HG03103 (cell line): ENCODE measurements around the gene NDUFS3.

Experiments used
- ATAC-seq: cut with Tn5 transposase; IDR thresholded peaks from one replicate; pipeline ENCODE4 v1.9.1; 2021; ENCODE audit warnings: low read depth; ENCODE audit not compliant: unreplicated experiment

Gene NDUFS3

DNA sequence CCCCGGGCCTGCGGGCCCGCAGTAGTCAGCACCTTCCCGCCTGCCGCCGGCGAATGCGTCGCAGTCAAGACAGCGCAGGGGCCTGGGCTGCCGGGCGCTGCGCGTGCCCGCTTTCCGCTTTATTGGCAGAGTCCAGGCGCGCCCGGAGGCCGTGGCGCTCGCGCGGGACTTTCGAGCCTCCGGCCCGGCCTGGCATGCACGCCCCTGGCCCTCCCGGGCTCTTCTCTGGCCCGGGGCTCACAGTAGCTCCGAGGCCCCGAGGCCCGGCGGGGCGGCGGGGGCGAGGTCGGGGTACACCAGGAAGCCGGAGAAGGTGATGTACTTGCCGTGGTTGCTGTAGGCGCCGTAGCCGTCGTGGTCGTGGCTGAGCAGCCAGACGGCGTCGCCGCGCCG is 10.7 kb downstream of the NDUFS3 start:
- no peak for ATAC-seq

DNA sequence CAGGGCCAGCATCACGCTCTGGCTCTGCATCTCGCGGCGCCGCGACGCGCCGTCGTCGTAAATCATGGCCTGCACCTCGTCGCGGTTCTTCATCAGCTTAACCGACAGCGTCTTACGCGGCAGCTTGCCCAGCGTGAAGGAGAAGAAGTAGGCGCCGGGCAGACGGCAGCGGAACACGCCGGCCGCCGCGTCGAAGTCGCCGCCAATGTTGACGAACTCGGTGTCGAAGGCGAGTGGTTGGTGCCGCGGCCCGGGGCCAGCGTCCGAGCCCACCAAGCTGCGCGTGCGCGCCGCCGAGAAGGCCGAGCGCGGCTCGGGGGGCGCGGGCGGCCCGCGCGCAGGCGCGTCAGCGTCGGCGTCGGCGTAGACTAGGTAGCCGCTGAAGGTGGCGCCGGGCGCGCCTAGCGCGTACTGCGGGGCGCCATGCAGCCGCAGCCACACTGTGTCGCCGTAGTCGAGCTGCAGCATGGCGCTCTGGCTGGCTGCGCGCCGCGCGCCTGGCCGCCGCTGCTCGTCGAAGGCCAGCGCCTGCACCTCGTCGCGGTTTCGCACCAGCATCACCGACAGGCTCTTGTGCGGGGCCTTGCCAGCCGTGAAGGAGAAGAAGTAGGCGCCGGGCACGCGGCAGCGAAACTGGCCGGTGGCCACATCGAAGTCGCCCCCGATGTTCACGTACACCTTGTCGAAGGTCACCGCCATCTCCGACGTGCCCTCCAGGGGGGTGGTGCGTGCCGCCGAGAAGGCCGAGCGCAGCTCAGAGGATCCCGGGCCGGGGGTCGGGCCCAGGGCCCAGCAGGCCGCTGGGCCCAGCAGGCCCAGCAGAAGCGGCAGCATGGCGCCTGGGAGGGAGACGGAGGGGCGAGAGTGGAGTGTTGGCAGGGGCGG is 11.3 kb downstream of the NDUFS3 start:
- no peak for ATAC-seq

DNA sequence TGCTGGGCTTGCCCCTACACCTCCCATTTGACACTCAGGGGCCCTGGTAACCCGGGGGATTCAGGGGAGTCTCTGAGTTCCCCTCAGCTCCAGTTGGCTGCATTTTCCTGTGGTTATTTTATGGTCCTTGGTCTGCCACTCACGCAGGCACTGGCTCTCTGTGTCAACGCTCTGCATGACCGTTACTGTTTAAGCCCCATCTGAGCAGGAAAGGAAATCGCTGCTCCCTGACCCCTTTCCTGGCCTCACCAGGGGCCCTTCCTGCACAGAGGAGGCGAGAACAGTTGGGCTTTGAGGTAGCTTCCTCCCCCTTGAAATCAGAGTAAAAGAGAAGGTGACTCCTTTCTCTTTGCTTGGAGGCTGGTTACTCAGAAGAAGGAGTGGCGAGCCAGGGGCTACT is 12.9 kb downstream of the NDUFS3 start:
- no peak for ATAC-seq

DNA sequence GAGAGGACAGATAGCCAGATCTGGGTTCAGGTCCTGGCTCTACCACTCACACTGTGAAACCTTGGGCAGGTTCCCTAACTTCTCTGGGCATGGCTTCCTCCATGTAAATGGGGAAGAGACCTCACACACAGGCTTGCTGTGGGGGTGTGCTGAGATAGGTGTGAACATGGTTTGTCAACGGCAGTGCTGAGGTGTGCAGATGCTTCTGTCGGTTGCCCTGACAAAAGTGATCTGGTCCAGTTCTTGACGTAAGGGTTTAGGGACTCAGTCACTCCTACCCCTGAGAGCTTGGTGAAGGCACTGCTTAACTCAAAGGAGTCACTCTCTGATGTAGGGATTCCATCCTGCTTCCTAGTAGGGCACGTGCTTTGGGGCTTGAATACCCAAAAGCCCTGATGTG is 13.4 kb downstream of the NDUFS3 start:
- ATAC-seq = no peak

DNA sequence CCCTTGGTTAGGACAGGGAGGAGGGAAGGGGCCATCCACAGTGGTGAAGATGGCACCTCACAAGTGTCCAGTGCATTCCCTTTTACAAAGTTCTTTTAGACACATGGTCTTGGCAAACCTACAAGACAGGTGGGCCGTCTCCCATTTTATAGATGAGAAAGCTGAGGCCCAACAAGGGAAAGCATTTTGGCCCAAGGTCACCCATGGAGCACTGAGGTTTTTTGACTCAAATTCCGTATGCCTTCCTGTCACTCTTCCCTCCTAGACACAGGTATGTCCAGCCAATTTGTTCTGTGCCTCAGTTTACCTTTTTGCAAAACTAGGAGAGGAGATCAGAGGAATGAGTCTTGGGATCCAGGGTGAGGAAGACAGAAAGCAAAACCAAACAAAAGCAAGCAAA is 14.1 kb downstream of the NDUFS3 start:
- ATAC-seq = no peak

DNA sequence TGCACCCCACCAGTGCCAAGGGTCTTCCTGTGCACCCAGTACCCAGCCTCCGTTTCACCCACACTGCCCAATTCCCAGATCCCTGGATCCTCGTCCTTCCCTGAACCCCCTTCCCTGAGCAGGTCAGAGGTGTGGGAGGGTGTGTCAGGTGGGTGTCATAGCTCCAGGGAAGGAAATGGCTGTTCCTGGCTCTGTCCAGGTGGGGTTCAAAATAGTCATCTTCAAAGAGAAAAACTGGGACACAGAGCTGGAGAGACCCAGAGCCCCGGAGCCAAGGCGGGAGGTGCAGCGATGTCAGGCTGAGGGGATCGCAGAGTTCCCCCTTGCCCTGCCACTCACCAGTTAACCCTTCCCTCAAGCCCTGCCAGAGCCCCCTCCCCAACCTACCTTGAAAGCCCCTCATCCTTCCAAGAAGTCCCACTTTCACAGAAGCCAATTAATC is 14.6 kb downstream of the NDUFS3 start:
- no peak for ATAC-seq

DNA sequence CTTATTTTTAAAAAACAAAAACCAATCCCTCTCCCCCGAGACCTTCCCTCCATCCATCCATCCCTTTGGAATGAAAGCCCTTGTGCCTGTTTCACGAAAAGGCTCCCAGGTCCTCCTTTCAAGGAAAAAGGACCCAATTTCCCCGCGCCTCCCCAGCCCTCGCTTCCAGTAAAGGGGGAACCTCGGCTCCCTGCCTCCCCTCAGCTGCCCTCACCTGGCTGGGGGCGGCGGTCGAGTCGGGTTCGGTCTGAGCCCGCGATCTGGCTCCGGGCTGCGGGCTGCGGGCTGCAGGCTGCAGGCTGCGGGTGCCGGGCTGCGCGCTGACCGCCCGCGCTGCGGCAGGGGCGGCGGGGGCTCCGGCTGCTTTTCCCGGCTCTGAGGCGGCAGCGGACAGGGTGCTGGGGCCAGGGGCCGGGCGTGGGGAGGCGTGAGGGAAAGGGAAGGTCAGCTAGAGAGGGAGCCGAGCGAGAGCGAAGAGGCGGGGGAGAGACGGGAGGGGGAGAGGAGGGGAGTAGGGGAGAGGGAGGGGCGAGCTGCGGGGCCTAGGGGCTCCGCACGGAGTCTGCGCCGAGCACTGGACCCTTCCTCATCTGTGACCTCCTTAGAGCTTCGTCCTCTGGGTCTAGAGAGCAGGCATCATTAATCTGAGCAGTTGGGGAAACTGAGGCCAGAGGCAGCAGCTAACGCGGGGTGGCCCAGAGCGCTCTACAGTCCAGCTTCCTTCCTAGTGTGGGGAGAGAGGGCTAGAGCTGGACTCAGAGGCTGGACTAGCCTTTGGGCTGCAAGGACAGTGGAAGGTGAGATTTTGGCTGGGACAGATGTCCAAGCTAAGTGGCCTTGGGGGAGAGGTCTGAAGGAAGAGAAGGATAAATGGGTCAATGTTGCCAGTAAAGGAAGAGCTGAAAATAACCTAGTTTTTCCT is 15.3 kb downstream of the NDUFS3 start, which contains the start of gene C1QTNF4:
Gene C1QTNF4, minus strand, starts transcription at position 478 of the 922 bp plus-strand sequence. CDS start 3,601 bp downstream, outside the sequence.
- ATAC-seq = no peak

DNA sequence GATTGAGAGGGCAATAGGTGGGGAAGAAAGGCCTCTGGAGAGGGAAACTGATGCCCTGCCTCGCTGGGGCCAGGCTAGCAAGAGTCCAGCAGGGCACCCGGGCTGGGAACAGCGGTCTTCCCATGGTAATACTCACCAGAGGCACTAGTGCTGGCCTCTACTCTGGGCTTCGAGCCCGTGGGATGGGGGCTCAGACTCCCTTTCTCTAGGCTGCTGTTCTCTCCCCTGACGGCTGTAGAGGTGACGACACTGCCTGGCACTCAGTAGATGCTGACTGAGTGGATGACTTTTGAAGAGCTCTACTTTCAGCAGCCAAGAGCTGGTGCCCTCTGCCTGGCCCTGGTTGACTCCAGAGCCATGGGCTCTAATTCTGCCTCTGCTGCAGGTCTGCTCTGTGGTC is 16.2 kb downstream of the NDUFS3 start:
- no peak for ATAC-seq

DNA sequence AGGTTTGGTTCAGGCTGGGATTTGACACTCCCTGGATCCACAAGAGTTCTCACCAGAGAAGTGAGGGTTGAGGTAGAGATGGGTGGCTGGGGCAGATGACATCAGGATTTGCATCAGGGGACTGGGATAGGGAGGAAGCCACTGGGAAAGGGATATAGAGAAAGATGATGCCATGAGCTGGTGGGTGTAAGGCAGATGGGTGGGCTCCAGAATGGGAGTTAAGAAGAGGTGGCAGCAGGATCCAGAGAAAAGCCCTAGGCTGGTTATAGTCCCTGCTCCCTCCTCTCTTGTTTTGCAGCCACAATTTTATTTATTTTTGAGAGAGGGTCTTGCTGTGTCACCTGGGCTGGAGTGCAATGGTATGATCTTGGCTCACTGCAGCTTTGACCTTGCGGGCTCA is 17.1 kb downstream of the NDUFS3 start:
- no peak for ATAC-seq

DNA sequence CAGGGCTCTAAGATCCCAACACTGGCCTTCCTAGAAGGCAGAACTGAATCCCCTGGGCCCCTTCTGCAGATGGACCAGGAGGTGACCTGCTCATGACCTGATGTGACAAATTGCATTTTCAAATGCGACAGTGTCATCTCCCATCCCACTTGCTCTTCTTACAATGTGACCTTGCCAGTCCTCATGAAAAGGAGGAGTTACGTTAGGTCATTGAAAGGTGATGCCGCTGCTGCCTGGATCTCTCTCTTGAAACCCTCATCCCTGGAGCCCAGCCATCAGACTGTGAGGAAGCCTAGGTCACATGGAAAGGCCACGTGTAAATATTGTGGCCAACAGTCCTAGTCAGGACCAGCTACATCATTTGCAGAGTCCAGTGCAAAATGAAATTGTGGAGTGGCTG is 21.0 kb downstream of the NDUFS3 start:
- ATAC-seq = no peak

DNA sequence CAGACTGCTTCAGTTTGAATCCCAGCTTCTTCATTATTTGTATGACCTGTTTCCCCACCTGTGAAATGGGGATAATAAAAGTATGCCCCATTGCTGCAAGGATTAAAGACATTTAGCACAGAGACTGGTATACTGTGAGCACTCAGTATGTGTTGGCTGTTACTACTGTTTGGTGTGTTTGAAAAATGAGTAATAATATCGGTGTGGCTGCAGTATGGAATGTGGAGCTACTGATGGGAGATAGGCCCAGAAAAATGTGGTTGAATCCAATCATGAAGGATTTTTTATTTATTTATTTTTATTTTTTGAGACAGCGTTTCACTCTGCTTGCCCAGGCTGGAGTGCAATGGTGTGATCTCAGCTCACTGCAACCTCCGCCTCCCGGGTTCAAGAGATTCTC is 24.4 kb downstream of the NDUFS3 start:
- no peak for ATAC-seq

DNA sequence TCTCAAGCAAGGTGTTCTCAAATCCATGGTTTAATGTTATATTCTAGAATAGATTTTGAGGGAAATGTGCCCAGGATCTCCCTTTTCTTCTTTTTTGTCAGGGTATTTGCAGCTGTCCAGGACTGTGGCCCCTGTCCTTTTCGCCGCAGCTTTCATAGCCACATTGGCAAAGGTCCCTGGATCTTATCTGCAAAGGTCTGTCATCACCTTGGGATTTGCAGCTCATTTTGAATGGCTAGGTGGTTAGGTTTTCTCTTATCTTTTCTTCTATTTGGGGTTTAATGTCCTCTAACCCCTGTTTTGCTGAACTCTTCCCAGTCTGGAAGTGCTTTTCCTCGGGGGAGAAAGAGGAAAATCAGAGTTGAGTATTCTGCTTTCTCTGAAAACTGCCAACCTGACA is 27.0 kb downstream of the NDUFS3 start:
- ATAC-seq = no peak

DNA sequence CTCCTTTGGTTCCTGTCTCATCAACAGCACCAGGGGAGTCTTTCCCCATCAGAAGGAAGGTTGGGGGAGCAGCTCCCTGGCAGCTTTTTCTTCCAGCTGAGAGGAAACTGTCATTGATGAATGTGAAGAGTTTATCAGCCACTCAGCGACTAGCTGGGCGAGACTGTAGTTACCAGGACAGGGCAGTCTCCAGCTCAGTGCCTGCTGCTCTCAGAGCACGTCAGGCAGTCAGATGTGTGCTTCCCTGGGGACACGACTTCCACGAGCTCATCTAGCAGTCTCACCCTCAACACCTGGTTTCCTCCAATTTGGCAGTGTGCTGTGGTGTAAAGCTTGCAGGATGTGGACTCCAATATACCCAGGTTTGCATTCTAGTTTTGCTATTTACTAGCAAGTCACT is 27.9 kb downstream of the NDUFS3 start:
- ATAC-seq = no peak

DNA sequence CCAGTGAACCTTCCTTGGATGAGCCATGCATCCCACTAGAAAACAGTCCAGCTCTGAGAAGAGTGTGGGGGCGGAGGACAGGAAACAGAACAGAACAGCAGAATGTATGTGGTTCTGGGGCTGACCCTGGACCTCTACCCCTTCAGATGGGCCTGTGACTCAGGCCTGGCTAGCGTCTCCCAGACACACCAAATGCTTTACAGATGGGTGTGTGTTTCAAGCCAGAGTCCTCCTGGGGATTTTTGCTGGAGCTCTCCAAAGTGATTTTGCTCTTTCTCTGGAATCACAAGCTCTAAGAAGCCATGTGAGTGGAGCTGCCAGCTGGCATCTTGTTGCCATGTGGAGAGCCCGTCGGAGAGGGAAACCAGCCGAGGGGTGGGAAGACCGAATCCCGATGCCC is 28.5 kb downstream of the NDUFS3 start:
- no peak for ATAC-seq

DNA sequence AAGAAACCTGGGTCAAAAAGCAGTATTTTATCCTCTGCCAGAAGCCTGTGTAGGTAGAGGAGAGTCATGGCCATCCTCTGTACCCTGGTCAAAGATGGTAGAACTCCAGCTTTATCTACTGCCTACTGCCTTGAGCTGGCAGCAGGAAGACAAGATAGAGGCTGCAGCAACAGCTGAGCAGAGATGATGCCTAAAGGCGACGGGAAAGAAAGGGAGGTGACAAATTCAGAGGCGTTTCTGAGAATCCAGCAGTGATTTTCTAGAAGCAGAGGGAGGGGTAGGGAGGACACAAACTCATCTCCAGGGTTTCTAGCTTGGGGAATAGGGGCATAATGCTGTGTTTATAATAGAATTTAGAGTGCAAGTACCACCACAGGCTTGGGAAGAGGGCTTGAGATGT is 30.8 kb downstream of the NDUFS3 start:
- ATAC-seq = no peak

DNA sequence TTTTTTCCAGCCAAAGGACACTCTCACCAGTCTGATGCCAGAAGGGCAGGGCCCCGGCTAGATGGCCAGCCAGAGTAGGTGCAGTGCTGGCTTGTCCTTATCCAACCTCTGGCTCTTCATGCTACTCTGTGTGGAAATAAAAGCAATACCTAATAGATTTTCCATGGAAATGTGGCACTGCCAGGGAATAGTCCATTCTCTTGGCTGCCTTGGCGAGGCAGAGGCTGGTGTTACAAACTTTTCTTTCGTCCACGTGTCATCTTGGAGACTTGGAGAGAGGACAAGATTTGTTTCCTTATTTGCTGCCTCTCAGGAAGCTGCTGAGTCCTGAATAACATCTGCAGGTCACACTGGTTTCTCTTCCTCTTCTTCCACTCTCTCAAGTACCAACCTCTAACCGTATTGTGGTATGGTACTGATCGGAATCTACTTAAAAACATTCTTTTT is 32.5 kb downstream of the NDUFS3 start:
- ATAC-seq = peak; percentile 87

DNA sequence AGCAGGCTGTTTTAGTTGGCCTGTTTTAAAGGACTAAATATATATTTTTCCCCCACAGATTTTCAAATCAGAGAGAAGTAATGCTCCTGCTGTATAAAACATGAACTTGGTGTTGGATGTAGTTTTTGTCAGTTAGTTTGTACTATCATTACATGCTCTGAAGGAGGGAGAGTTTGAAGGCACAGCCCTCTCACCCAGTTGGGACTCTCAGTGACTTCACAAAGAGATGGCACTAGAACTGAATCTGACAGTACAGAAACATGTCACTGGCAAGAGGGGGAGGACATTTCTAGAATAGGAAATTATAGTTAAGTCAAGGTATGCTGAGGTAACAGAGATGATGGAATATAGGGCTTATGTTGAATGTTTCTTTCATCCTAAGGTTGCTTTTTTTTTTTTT is 36.4 kb downstream of the NDUFS3 start:
- ATAC-seq = no peak

DNA sequence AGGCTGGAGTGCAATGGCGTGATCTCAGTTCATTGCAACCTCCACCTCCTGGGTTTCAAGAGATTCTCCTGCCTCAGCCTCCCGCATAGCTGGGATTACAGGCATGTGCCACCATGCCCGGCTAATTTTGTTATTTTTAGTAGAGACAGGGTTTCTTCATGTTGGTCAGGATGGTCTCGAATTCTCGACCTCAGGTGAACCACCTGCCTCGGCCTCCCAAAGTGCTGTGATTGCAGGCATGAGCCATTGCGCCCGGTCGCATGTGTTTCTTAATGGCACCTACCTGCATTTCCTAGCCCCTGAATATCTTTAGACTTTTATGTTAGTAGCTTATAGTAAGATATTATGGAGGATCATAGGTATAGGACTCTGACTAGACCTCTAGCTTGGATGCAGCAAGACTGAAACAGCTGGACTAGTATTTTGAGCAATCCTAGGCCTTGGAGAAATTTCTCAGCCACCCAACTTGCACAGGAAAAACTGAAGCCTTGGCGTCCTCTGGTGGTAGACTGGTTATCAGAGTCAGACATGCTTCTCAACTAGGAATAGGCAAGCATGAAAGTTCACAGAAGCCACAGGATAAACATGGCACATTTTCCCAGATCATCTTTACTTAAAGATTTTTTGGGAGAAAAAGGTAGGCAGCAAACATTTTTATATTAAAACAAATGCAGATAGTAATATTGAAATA is 38.0 kb downstream of the NDUFS3 start:
- ATAC-seq = no peak

DNA sequence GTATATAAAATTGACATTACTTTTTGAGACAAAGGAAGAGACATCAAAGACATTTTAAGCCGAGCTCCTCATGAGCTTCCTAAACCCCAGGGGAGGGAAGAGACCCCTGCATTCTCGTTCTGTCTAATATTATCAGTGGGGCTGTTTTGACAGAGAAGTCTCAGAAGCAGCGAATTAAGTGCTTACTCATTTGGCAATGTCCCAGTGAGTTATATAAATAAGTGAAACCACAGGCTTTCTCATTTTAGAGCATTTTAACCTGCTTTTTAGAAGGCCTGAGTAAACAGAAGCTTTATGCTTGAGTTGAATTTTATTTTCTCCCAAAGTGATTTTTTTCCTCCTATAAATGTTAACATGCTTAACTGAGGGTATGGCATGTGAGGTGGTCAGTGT is 38.5 kb downstream of the NDUFS3 start:
- no peak for ATAC-seq

DNA sequence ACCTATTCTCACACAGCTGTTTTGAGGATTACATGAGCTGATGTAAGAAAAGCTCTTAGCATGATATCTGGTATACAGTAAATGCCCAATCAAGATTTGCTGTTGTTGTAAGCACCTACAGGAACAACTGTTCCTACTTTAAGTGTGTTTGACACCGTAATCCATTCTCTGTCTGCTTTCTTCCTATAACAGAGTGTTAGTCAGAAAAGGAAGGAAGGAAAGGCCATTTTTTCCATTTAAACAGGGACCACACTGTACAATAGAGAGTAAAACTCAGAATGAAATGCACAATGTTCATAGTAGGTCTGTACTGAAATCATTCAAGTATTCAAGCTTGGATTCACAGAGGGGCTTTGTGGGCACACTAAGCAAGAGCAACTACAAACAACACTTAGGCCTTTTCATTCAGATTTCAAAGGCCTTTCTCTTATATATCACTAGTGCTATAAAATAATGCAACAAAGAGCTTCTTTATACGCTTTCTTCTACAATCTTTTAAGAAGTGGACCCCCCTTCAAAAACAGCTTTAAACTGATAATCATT is 42.0 kb downstream of the NDUFS3 start:
- ATAC-seq = no peak

DNA sequence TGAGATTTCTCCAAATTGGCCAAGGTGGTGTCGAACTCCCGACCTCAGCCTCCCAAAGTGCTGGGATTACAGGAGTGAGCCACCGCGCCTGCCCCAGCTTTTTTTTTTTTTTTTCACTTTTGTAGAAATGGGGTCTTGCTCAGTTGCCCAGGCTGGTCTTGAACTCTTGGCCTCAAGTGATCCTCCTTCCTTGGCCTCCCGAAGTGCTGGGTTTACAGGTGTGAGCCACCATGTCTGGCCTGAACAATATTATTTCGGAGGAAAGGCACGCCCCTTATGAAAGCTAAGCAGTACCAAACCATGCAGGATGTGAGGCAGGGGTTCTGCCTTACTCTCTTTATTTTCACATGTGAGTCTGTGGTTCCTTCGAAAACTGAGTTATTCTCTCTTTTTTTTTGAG is 47.4 kb downstream of the NDUFS3 start:
- no peak for ATAC-seq
